CD14-positive monocyte (primary cell): ENCODE results near the gene NDUFA8. TPM values are rescaled to one million over a fixed set of nuclear protein-coding genes. Genes with fewer than 3 reads are reported as not detected.

Source experiments
- DNase-seq, 3 donors: peaks; one replicate each; pipeline ENCODE4 v3.0.0-alpha.2; 2011 to 2022
- H2AFZ ChIP-seq: 2 replicates; pipeline ENCODE4 v1.6.0; 2012; ENCODE audit warnings: mild to moderate bottlenecking, low read depth, low read length, inconsistent platforms; ENCODE audit not compliant: insufficient read depth, poor library complexity, severe bottlenecking
- H3K27ac ChIP-seq, 2 donors: 1 replicate in 1 of 2; 2 replicates in 1 of 2; pipeline ENCODE4 v1.5.1; 2012 to 2013; ENCODE audit warnings: low read length in 2 of 2, control low read depth in 1 of 2, inconsistent platforms in 1 of 2, low read depth in 1 of 2, mild to moderate bottlenecking in 1 of 2
- H3K27me3 ChIP-seq, 2 donors: one replicate each; pipeline versions ENCODE4 v1.6.0 to v1.6.1; 2011 to 2013; ENCODE audit warnings: low read length in 2 of 2; ENCODE audit not compliant: control insufficient read depth in 2 of 2, insufficient read depth in 2 of 2
- H3K36me3 ChIP-seq, 2 donors: replicated peaks in 1 of 2; 1 replicate in 1 of 2; 2 replicates in 1 of 2; pipeline versions ENCODE4 v1.5.1 to v1.6.1; 2012 to 2013; ENCODE audit warnings: low read length in 2 of 2, control low read depth in 1 of 2, inconsistent platforms in 1 of 2, mild to moderate bottlenecking in 1 of 2; ENCODE audit not compliant: insufficient read depth in 2 of 2, control insufficient read depth in 1 of 2
- H3K4me1 ChIP-seq, 2 donors: 1 replicate in 1 of 2; 2 replicates in 1 of 2; pipeline versions ENCODE4 v1.5.1 to v1.6.1; 2012 to 2013; ENCODE audit warnings: low read length in 2 of 2, control low read depth in 1 of 2, inconsistent platforms in 1 of 2, mild to moderate bottlenecking in 1 of 2, moderate library complexity in 1 of 2; ENCODE audit not compliant: insufficient read depth in 2 of 2, control insufficient read depth in 1 of 2
- H3K4me2 ChIP-seq: replicated peaks from 2 replicates; pipeline ENCODE3; 2012; ENCODE audit warnings: low read length, moderate library complexity, mild to moderate bottlenecking; ENCODE audit not compliant: poor library complexity, severe bottlenecking; ENCODE audit errors: extremely low read depth
- H3K4me3 ChIP-seq, 3 experiments: fragments of 200-600 bp in 1 of 3; sonication (generic) in 1 of 3; replicated peaks in 1 of 3; 1 replicate in 2 of 3; 2 replicates in 1 of 3; pipeline ENCODE4 v1.5.1; 2011 to 2013; ENCODE audit warnings: low read length in 3 of 3, mild to moderate bottlenecking in 3 of 3, control low read depth in 2 of 3, low read depth in 2 of 3, inconsistent platforms in 1 of 3, moderate library complexity in 1 of 3
- H3K79me2 ChIP-seq: 2 replicates; pipeline ENCODE4 v1.6.0; 2012; ENCODE audit warnings: mild to moderate bottlenecking, control low read depth, inconsistent platforms, low read length, moderate library complexity; ENCODE audit not compliant: insufficient read depth
- H3K9ac ChIP-seq: 2 replicates; pipeline ENCODE4 v1.6.0; 2017; ENCODE audit warnings: low read length, mild to moderate bottlenecking; ENCODE audit not compliant: insufficient read depth, poor library complexity, severe bottlenecking
- H3K9me3 ChIP-seq, 2 donors: replicated peaks in 1 of 2; 1 replicate in 1 of 2; 2 replicates in 1 of 2; pipeline versions ENCODE4 v1.5.1 to v1.6.1; 2012 to 2013; ENCODE audit warnings: low read length in 2 of 2, control low read depth in 1 of 2; ENCODE audit not compliant: control insufficient read depth in 1 of 2, insufficient read depth in 1 of 2
- H4K20me1 ChIP-seq: 2 replicates; pipeline ENCODE4 v1.6.0; 2012; ENCODE audit warnings: mild to moderate bottlenecking, low read length, control low read depth, moderate library complexity; ENCODE audit not compliant: insufficient read depth
- H3K27ac Mint-ChIP-seq, 7 donors: one replicate each; pipeline ENCODE4 v1.8.0; 2020; ENCODE audit warnings: mild to moderate bottlenecking in 7 of 7, mixed read lengths in 7 of 7, moderate library complexity in 6 of 7, inconsistent platforms in 2 of 7
- H3K27me3 Mint-ChIP-seq, 3 donors: one replicate each; pipeline ENCODE4 v1.8.0; 2021 to 2022; ENCODE audit warnings: low read depth in 3 of 3, mild to moderate bottlenecking in 3 of 3, mixed read lengths in 3 of 3, moderate library complexity in 3 of 3, inconsistent platforms in 1 of 3
- H3K36me3 Mint-ChIP-seq, 2 donors: one replicate each; pipeline ENCODE4 v1.8.0; 2020; ENCODE audit warnings: mixed read lengths in 2 of 2, inconsistent platforms in 1 of 2, mild to moderate bottlenecking in 1 of 2
- H3K4me1 Mint-ChIP-seq: one replicate; pipeline ENCODE4 v1.8.0; 2020; ENCODE audit warnings: mild to moderate bottlenecking, mixed read lengths
- H3K4me3 Mint-ChIP-seq, 2 donors: one replicate each; pipeline ENCODE4 v1.8.0; 2020; ENCODE audit warnings: mild to moderate bottlenecking in 2 of 2, mixed read lengths in 2 of 2, moderate library complexity in 1 of 2
- H3K9me3 Mint-ChIP-seq, 7 donors: one replicate each; pipeline ENCODE4 v1.8.0; 2020 to 2022; ENCODE audit warnings: mixed read lengths in 7 of 7, mild to moderate bottlenecking in 6 of 7, moderate library complexity in 6 of 7, inconsistent platforms in 2 of 7
- CTCF ChIP-seq: fragments of 200-600 bp; IDR thresholded peaks from one replicate; pipeline ENCODE4 v1.8.0; 2022; ENCODE audit warnings: antibody characterized with exemption, mild to moderate bottlenecking
- WGBS: methylation state at CpG from one replicate; pipeline ENCODE4 v1.1.5; 2013; ENCODE audit warnings: missing lambda C conversion rate; ENCODE audit not compliant: insufficient coverage; 5-methylcytosine and 5-hydroxymethylcytosine counted together
- intact Hi-C, 2 donors: fragments of 100-400 bp; cut with micrococcal nuclease; formaldehyde crosslinking; loops; one replicate each; pipeline versions ENCODE4 v1.15.0 to v1.15.1; 2023
- polyA plus RNA-seq, 3 donors: library from polyadenylated mRNA; depleted of rRNA in 1 of 3; unstranded in 2 of 3; stranded (reverse) in 1 of 3; fragments of 300-500 nt in 2 of 3; fragments of >200 nt in 1 of 3; fragmentation: Illumina TruSeq in 2 of 3; gene quantifications; 1 replicate in 2 of 3; 2 replicates in 1 of 3; pipeline ENCODE4 v1.2.3, GENCODE V29; 2012 to 2021

NDUFA8 gene
- polyA plus RNA-seq, 3 donors: 19.6 to 71.2 (median 63.5) TPM

GRCh38 chr9:122120316-122121071, 39.1 kb downstream of the NDUFA8 start:
- 83% methylated on average over 10 of the region's 10 CpGs for WGBS
- peaks cover 0 to 8% (median 5%) of the 10 kb centered on the region in 7 donors for H3K9me3 Mint-ChIP-seq

DNA sequence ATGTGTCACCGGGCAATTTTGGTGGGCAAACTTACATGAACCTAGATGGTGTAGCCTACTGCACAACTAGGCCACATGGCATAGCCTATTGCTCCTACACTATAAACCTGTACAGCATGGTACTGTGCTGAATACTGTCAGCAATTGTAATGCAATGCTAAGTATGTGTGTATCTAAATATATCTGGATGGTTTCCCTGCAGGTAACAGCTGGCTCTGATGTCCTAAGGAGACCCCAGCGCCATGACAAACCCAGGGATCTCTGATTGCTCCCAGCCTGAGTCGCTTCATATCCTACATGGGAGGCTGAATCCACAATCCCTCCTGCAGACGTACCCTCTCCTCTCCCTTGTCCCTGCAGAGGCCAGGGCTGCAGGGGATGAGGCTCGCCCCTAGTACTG, 39.9 kb downstream of the NDUFA8 start:
- no peaks in the 10 kb centered on the region for H3K36me3 Mint-ChIP-seq
- intact Hi-C loops: loop anchor here (10.0 kb wide), 2 partner anchors 335 to 695 kb away; no protein-coding TSS in a partner anchor
- Histone ChIP-seq H3K9ac (no peak overlapping the region), H2AFZ (no peak overlapping the region), H3K4me3 (no peak overlapping the region), H4K20me1 (no peaks in the 10 kb centered on the region), H3K36me3 (no peaks in the 10 kb centered on the region), H3K4me2 (no peak overlapping the region), H3K27me3 (no peaks in the 10 kb centered on the region), H3K9me3 (peaks cover 0 to 9% of the 10 kb centered on the region in 2 donors), H3K79me2 (no peaks in the 10 kb centered on the region), H3K27ac (no peak overlapping the region), H3K4me1 (no peaks in the 10 kb centered on the region)
- no peak overlapping the region for H3K4me3 Mint-ChIP-seq
- TF ChIP-seq CTCF: no peak
- 89% methylated on average over 4 of the region's 5 CpGs for WGBS
- H3K4me1 Mint-ChIP-seq: peaks cover 3% of the 10 kb centered on the region
- H3K9me3 Mint-ChIP-seq: peaks cover 0 to 8% (median 5%) of the 10 kb centered on the region in 7 donors
- no peak overlapping the region for H3K27ac Mint-ChIP-seq
- H3K27me3 Mint-ChIP-seq: peaks cover 6 to 16% (median 11%) of the 10 kb centered on the region in 3 donors
- DNase-seq: no peak

More at GRCh38 chr9:122120316-122121071, 39.1 kb downstream of the NDUFA8 start:
- no peak overlapping the region for H3K4me2 ChIP-seq
- H3K27me3 ChIP-seq: peaks cover under 1 to 3% of the 10 kb centered on the region in 2 donors
- no peaks in the 10 kb centered on the region for H3K36me3 Mint-ChIP-seq
- no peak overlapping the region for H3K4me3 Mint-ChIP-seq
- H3K79me2 ChIP-seq: no peaks in the 10 kb centered on the region
- no peak overlapping the region for H3K27ac ChIP-seq
- H3K27me3 Mint-ChIP-seq: peaks cover 12 to 18% (median 13%) of the 10 kb centered on the region in 3 donors
- H4K20me1 ChIP-seq: no peaks in the 10 kb centered on the region
- H3K9me3 ChIP-seq: peaks cover 0 to 9% of the 10 kb centered on the region in 2 donors
- no peak overlapping the region for H3K27ac Mint-ChIP-seq
- no peak overlapping the region for H3K4me3 ChIP-seq
- H2AFZ ChIP-seq: no peak overlapping the region
- no peak for DNase-seq
- intact Hi-C loops: loop anchor here (10.0 kb wide), 2 partner anchors 334 to 694 kb away; no protein-coding TSS in a partner anchor
- H3K36me3 ChIP-seq: no peaks in the 10 kb centered on the region
- no peak for TF ChIP-seq CTCF
- H3K4me1 ChIP-seq: no peaks in the 10 kb centered on the region
- no peak overlapping the region for H3K9ac ChIP-seq
- peaks cover 5% of the 10 kb centered on the region for H3K4me1 Mint-ChIP-seq
